HT-29 (cell line): ENCODE measurements around the gene ZNF286A. TPM values are rescaled to one million over a fixed set of nuclear protein-coding genes. Genes with fewer than 3 reads are reported as not detected.
"Not testable (repeated sequence)": the region's sequence is repeated elsewhere in the genome, so short reads cannot be mapped to it uniquely, and the experiment has no call there.

Source experiments
- DNase-seq: peaks from one replicate; pipeline ENCODE4 v3.0.0-alpha.2; 2015; ENCODE audit warnings: low spot score
- total RNA-seq: library from RNA; depleted of rRNA; stranded (reverse); fragments of >200 nt; shearing (Covaris generic); gene quantifications from 2 replicates; pipeline ENCODE4 v1.2.3, GENCODE V29; 2014

The ZNF286A gene
- total RNA-seq, 1 experiment from 2014 or later = 4.6 TPM

DNA sequence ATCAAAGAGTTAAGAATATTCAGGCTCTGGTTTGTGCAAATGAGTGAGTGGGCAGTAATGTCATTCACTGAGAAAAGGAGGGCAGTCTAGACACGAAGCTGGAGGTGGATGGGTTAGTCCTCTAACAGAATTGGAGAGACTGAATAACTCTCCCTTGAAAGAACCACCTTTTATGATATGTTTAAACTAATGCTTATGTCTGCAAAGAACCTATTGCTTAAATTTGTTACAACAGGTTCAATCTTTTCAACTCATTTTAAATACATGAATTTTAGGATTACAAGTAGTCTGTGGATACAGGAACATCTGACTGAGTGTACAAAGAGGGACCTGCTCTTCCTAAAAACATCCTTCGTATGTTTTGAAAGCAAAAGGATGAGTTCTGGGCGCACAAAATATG is 585 bp upstream of the ZNF286A start:
- DNase-seq = not testable (repeated sequence)

DNA sequence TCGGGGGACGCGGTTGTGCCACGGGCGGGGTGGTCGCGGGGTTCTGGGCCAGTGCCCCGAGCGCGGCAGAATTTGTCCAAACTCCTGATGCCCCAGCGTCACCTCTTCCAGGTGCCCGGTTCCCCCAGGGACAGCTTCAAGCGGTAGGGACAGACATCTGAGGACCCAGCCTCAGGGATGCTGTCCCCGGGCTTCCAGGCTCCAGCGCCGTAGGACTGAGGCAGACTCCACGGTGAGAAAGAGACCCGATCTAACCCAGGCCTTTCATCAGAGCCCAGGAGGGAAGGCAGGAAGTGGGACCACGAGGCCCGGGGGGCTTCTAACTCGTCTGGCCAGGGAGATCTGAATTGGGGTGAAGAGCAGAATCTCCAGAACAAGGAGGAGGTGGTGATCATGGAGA is 385 bp downstream of the ZNF286A start:
- DNase-seq = not testable (repeated sequence)

DNA sequence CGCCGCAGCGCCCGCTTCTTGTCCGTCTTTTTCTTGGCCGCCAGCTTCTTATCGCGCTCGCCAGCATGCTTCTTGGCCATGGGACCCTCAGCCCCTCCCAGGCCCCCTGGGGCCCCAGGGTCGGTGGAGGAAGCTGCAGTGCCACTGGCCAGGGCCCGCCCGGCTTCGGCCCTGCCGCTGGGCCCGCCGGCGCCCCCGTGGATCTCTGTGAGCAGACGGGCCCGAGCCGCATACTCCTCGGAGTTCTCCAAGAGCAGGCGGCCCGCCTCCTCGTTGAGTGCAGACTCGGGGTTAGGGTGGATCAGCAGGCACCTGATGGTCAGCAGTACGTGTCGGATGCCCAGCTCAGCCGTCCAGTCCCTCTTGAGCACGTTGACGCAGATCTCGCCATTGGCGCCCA is 4.7 kb downstream of the ZNF286A start:
- DNase-seq = not testable (repeated sequence)

DNA sequence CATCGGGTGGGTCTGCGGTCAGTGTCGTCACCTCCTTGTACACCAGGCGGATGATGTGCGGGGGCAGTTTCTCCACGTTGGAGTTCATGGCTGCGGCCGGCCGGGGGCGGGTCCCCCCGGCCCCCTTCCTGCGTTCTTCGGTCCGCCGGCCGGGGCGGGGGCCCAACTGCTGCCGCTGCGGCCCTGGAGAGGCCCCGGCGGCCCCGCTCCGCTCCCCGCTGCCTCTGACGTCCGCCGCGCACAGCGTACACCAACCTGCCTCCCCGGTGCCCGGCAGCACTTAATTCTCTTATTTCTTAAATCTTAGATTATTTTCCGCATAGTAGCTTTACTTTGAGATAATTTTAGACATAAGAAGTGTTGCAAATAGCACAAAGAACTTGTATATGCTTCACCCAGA is 5.3 kb downstream of the ZNF286A start:
- DNase-seq = not testable (repeated sequence)

DNA sequence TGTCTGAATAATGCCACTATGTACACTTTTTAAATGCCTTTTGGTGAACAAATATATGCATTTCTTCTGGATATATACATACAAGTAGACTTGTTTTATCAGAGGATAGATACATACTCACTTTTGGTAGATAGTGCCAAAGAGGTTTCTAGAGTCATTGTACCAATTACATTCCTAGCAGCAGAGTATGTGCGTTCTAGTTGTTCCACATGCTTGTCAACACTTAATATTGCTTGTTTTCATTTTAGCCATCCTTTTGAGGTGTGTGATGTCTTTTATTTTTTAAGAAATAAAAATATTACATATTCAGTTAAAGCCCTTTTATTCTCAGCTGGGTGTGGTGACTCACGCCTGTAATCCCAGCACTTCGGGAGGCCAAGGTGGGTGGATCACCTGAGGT is 9.3 kb downstream of the ZNF286A start:
- not testable (repeated sequence) for DNase-seq

DNA sequence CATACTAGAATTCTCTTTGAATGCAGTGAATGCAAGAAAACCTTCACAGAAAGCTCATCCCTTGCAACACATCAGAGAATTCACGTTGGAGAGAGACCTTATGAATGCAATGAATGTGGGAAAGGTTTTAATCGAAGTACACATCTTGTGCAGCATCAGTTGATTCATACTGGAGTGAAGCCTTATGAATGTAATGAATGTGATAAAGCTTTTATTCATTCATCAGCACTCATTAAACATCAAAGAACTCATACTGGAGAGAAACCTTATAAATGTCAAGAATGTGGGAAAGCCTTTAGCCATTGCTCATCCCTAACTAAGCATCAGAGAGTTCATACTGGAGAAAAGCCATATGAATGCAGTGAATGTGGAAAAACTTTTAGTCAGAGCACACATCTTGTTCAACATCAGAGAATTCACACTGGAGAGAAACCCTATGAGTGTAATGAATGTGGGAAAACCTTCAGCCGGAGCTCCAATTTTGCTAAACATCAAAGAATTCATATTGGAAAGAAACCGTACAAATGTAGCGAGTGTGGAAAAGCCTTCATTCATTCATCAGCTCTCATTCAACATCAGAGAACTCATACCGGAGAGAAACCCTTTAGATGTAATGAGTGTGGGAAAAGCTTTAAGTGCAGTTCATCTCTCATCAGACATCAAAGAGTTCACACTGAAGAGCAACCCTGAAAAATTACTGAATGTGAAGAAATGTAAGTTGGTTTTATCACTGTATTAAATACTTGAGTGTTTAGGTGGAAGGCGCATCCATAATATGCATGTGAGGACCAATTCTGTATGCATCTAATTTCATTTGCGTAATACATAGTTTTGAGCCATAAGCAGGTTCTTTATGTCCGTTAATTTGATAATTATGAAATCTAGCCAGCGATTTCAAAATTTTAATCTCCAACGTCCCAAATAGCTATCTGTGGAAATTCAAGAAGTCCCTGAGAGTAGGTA is 17.3 kb downstream of the ZNF286A start:
- not testable (repeated sequence) for DNase-seq

DNA sequence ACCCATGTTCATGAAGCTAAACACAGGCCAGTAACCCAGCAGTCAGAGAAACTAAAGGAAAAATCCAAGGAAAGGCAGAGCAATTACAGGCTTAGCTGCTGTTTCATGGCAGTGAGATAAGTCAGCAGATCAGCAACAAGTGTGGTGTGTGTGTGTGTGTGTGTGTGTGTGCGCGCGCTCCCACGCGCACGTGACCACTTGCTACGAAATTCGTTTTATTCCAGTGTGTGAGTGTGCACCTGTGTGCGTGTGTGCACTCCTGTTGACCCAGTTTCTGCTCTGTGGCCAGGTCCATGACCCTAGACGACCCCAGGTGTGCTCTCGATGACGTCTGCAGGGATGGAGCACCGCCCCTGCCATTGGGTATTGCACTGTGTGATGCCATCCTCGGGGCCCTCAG is 31.0 kb downstream of the ZNF286A start:
- DNase-seq = not testable (repeated sequence)

DNA sequence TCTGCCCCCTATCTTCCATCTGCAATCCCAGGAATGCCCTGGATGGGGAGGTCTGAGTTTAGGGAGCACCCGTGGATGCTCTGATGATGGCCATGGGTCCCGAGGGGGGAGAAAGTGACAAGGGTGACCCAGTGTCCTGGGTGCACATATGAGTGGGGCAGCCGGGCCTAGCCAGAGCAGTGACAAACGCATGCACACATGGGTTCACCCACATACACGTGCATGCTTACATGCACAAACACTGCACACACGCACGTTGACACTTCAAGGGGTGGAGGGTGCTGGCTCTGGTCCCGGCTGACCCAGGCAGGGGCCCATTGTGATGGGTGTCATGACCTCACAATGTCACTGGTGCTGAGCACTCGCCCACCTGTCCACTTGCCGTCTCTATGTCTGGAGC is 32.3 kb downstream of the ZNF286A start, which contains the start of gene TBC1D26:
Gene TBC1D26 (plus strand): TSS at position 384 of the 400 bp plus-strand sequence. CDS start 3,066 bp downstream, outside the sequence.
- DNase-seq = not testable (repeated sequence)

DNA sequence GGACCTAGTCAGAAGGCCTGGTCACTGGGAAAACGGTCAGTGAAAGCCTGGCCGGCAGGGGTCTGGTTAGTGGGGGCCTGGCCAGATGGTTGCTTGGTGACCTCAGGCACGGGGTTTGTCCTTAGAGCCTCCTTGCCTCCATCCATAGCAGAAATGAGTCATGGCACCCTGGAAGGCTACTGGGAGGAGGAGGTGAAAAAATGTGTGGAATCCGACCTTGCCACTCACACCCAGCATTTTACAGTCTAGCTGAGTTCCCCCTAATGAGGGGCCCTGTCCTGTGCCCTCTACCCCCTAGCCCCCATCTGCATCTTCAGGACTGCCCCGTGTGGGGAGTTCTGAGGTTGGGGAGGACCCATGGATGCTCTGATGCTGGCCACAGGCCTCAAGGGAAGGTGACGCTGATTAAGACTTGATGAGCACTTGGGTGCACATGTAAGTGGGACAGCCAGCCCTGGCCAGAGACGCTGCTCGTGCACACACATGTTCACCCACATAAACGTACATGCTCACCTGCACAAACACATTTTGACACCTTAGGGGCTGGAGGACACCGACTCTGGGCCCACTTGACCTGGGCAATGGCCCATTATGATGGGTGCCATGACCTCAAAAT is 33.7 kb downstream of the ZNF286A start:
- DNase-seq = not testable (repeated sequence)

DNA sequence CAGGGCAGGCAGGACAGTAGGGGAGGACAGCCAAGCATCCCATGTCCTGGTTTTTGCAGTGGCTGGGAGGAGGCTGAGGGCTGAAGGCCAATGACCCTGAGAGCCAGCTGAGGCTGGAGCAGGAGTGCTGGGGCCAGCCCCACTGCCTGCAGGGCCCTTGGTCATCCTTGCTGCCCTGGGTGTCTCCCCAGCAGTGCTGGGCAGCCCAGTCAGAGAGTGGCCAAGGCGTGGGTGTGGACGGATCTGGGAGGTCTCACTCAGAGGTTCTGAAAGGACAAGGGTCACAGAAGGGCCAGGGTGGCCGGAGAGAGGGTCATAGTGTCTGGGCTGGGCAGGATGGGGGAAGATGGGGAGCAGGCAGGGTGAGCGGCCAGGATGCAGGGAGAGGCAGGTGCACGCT is 37.0 kb downstream of the ZNF286A start:
- DNase-seq = not testable (repeated sequence)

DNA sequence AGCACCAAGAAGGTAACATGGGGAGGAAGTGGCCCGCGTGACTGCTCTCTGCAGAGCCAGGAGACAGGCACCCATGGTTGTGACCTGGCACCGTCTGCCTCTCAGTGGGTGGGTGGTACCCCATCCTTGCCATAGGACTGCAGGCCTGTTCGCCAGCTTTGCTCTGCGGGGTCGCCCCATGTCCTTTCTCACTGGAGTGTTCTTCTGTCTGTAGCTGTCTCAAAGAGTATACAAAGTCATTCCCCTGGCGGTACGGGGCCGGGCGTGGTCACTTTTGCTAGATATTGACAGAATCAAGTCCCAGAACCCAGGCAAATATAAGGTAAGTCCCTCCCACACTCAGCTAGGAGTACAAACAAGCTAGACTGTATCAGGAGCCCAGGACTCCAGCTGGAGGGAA is 38.5 kb downstream of the ZNF286A start:
- no peak for DNase-seq

DNA sequence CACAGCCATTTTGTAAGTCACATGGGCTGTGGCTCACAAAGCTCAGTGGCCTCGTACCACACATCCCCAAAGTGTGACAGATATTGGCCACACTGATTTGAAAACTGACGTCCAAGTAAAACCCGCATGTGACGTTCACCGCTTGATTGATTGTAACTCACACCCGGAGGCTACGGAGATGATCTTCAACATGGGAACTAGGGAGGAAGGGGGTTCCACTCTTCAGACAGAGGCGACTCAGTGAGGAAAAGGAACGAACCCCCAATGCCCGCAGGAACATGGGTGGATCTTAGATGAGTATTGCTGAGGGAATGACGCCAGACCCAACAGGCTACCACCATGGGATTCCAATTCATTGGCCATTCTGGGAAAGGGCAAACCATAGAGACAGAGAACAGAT is 39.7 kb downstream of the ZNF286A start:
- DNase-seq = not testable (repeated sequence)

DNA sequence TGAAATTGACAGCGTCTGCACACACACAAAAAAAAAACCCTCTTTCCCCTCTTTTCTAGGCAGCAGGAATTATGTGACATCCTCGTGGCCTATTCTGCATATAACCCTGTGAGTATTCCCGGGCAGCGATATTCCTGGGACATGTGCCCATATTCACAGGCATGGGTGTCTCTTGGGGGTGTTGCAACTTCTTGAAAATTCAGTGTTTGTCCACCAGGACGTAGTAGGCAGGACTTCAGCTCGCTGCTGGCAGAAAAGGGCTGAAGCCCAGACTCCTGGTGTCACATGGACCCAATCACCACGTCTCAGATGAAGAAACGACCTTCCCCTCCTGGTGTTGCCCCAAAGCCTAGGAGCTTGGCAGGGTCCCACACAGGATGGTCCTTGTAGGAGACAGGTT is 40.5 kb downstream of the ZNF286A start:
- DNase-seq = not testable (repeated sequence)

DNA sequence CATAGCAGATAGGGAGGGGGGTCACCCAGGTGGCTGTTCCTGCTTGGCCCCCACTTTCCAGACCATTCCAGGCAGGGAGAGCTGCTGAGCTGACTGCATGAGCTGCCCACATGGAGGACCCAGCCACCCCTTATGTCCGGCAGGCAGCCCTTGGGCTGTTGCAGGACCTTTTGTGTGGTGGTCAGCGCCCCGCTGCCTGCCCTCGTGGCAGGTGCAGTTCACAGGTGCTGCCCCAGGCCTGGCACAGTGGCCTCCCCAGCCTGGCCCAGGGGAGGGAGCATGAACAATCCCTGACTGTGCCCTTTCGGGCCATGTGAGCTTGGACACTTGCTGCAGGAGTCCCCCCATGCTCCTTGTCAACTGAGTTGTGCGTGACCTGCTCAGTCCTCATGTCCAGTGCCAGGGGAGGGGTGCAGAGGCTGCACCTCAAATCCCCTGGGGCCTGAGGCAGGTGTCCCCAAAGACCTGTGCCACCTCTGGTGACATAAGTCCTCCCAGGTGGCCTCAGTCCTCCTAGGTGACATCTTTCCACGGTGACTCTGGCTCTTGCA is 41.1 kb downstream of the ZNF286A start:
- no peak for DNase-seq

DNA sequence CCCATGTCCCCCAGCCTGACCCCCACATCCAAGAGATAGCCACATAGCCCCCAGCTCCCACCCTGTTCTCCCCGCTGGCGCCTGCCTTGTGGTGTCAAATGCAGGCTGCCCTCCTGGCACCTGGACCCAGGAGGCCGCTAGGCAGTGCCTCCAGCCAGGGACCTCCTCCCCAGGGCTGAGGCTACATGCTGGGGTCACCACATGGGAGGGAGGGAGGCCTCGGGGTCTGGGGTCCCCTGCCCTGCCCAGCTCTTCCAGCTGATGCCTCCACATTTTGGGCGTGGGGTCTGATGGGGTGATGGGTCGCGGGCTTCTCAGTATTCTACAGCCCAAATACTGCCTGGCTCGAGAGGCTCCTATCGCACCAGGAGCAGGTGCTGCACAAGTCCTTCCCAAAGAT is 42.1 kb downstream of the ZNF286A start:
- DNase-seq = no peak

DNA sequence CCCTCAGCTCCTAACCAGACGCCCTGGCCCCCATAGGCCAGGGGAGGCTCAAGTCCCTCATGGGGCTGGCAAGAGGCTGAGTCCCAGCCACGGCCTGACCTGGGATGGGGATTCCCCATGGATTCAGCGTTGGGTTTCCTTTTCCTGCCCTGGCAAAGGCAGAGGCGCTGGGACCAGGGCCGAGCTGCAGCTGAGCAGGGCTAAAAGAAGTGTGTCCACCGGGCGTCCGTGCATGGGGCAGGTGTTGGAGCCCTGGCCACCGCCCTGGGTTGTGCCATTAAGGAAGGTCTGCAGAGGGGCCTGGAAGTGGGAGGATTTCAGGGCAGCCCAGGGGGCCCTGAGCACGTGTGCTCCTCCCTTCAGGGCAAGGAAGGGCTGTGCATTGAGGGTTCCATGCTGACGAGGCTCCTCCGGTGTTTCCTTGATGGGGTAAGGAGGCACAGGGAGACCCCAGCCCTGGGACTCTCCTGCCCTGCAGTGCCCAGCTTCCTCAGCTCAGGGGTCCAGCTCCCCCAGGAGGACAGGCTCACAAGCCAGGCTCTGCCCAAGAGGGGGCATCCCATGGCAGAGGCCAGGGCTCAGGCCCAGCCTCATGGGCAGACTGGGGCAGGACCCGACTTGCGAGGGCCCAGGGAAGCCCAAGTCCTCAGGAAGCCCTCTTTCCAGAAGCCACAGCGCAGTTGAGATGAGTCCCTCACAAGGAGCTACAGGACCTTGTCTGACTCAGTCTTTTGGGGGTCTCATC is 42.7 kb downstream of the ZNF286A start:
- no peak for DNase-seq

DNA sequence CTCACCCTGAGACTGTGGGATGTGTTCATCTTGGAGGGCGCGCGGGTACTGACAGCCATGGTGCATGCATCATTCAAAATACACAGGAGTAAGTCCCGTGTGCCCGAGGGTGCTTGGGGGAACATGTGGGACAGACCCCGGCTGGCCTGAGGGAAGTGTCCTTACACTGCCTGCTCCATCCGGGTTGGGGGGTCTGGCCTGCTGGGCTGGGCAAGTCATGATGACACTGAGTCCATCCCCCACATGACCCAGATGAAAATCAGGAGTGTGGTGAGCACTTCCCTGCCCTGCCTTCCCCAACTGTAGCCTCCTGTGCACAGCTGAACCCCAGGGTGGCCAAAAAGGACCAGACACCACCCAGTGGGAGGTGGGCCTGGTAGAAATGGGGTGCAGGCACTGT is 43.4 kb downstream of the ZNF286A start:
- DNase-seq = no peak

DNA sequence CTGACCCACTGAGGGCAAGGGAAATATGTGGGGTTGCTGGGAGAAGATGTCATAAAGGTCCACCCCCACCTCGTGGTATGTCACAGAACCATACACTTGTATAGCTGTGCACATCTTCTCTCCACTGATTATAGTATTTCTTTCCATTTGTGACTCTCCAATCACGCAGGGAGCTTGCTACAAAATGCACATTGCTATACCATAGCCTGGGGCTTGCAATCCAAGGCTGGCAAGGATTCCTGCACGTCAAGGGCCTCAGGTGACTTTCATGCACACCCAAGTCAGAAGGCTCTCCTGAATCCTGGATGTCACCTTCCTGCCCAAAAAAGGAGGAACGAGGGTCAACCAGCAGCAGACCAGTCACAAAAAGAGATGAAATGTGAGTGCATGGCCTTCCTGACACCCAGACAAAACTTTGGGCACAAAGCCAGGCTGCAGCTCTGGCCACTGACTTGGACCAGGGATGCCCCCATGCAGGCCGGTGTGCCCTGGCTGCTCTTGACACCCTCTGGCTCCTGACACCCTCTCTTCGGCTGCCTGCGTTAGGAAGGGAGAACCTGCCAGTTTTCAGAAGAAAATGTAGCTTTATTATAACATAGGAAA is 44.6 kb downstream of the ZNF286A start:
- DNase-seq = no peak

DNA sequence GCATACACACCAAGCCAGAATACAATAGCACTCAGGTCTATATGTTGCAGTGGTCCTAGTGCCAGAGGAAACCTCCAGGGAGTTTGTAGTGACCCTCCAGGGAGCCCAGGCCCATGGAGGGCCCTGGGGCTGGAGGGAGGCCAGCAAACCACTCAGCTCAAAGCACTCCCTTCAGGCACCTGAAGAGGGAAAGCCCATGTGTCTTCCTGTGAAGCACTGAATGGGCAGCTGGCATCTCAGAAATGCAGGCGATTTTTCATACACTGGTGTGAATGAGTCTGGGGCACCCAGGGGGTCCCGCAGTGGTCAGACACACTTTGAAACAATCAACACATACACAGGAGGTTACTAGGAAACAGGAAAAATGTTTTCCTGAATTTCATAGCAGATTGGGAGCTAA is 45.3 kb downstream of the ZNF286A start:
- no peak for DNase-seq

DNA sequence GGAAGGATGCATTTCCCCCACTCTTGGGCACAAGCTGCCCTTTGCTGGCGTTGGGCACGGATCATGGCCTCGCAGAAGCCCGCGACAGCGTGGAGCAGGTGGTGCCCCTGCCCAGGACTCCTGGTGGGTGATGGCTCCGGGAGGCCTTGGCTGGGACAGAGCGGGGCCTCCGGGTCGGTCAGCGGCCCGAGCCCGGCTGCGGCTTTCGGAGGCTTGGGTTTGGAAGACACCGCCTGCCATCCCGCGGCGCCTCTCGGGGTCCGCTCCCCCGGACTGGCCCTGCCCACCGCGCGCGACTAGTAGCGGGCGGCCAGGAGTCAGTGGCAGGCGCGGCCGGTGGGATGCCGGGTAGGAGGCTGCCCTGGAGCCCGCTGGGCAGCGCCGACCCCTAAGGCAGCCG is 49.9 kb downstream of the ZNF286A start:
- DNase-seq = not testable (repeated sequence)

DNA sequence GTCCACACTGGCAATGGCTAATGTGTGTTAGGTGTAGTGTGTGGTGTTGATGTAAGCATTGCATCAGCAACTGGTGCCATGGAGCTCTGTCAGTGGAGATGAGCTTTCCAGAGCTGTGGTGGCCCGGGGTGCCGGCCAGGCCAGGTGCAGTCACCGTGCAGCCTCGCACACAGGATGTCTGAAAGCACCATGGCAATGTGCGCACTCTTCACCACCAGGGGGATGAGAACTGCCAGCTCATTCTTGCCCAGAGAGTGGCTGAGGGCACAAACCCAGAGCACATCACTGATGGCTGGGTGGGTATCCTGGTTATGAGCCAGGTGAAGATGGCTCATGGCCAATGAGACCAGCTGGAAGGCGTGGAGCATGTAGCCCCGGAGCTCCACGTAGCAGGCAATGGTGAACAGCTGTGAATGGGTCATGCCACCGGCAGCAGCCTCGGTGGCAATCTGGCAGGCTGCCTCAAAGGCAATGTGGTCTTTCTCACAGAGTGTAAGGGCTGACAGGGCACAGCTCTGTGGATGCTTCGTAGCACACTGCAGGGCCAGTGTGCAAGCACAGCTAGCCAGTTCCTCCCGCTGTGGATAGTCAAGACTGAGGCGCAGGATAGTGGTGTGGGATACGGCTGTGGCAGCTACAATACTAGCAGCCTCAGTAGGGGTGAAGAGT is 69.4 kb downstream of the ZNF286A start:
- DNase-seq = not testable (repeated sequence)
